Testis (tissue), 3 donors: ENCODE measurements around the gene MAPRE3. TPM values are rescaled to one million over a fixed set of nuclear protein-coding genes. Genes with fewer than 3 reads are reported as not detected.

ENCODE experiments used
- DNase-seq: peaks from one replicate; pipeline ENCODE4 v3.0.0-alpha.2; 2019
- H3K27ac ChIP-seq, 2 donors: fragments of 200-600 bp; sonication (generic); one replicate each; pipeline ENCODE4 v1.5.1; 2019
- H3K27me3 ChIP-seq: fragments of 200-600 bp; sonication (generic); one replicate; pipeline ENCODE4 v1.5.1; 2019
- H3K36me3 ChIP-seq: fragments of 200-600 bp; sonication (generic); one replicate; pipeline ENCODE4 v1.5.1; 2017; ENCODE audit warnings: low read depth; ENCODE audit errors: missing control alignments
- H3K4me1 ChIP-seq: fragments of 200-600 bp; sonication (generic); one replicate; pipeline ENCODE4 v1.5.1; 2019
- H3K4me3 ChIP-seq, 2 donors: fragments of 200-600 bp; sonication (generic); one replicate each; pipeline ENCODE4 v1.5.1; 2017 to 2019
- H3K9me3 ChIP-seq: fragments of 200-600 bp; sonication (generic); one replicate; pipeline ENCODE4 v1.5.1; 2017
- POLR2A ChIP-seq: fragments of 450-650 bp; IDR thresholded peaks from one replicate; pipeline ENCODE4 v1.6.1; 2017; ENCODE audit warnings: antibody characterized with exemption, mild to moderate bottlenecking, moderate library complexity
- WGBS, 2 donors: methylation state at CpG; one replicate each; pipeline ENCODE4 v1.1.5; 2018; 5-methylcytosine and 5-hydroxymethylcytosine counted together
- intact Hi-C: fragments of 100-400 bp; cut with DNase I; formaldehyde crosslinking; loops from one replicate; pipeline ENCODE4 v1.15.1; 2023; ENCODE audit warnings: low total_unique reads
- polyA plus RNA-seq: library from polyadenylated mRNA; stranded (reverse); fragments of 350-450 nt; fragmentation: Illumina TruSeq; extraction: RNeasy Lipid Tissue Mini Kit (QIAGEN cat#74804); gene quantifications from one replicate; pipeline ENCODE4 v1.2.3, GENCODE V29; 2014; ENCODE audit warnings: low read depth, low replicate concordance; ENCODE audit not compliant: insufficient read depth
- total RNA-seq, 2 donors: library from RNA; depleted of rRNA; stranded (reverse); fragments of >200 nt; gene quantifications; one replicate each; pipeline ENCODE4 v1.2.3, GENCODE V29; 2016
- TF ChIP-seq, protein P1 (sequence below), 3 experiments: fragments of 450-650 bp in 2 of 3; fragments of 200-600 bp in 1 of 3; sonication (generic) in 1 of 3; IDR thresholded peaks; one replicate each; pipeline ENCODE4 v1.5.1; 2016 to 2019; ENCODE audit warnings: antibody characterized with exemption in 3 of 3, mild to moderate bottlenecking in 2 of 3, moderate library complexity in 1 of 3

The MAPRE3 gene
- total and polyA plus RNA-seq, 3 donors from 2014 or later = 31.4 to 112 (median 49.8) TPM

DNA sequence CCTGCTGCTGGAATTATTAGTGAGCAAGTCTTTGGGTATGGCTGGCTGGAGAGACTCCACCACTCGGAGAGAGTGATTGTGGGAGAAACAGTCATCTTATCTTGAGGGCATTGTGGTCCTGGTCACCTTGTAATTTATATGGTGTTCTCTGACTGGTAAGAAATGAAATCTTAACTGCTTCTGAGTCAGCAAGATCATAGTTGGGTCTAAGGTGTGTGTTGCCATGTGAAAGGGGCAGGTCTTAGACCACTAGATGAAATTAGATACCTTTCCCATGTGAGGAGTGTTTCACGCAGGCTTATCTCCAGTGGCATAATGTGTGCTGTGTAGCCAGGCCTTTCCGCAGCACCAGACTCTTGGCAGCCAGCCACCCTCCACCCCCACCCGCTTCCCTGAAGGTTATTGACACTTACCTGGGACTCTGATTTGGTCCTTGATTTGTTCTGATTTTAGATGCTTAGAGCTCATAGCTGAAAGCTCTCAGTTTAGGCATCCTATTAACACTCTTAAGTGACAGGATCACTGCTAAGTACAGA, 7.7 kb downstream of the MAPRE3 start:
- Histone ChIP-seq H3K27ac (no peak overlapping the region), H3K36me3 (no peaks in the 10 kb centered on the region), H3K4me3 (no peak overlapping the region), H3K27me3 (no peaks in the 10 kb centered on the region), H3K4me1 (no peaks in the 10 kb centered on the region), H3K9me3 (no peaks in the 10 kb centered on the region)
- 61 to 77% methylated on average over 4 of the region's 4 CpGs for WGBS, 2 donors
- no peak for TF ChIP-seq POLR2A
- TF ChIP-seq, protein P1, sequence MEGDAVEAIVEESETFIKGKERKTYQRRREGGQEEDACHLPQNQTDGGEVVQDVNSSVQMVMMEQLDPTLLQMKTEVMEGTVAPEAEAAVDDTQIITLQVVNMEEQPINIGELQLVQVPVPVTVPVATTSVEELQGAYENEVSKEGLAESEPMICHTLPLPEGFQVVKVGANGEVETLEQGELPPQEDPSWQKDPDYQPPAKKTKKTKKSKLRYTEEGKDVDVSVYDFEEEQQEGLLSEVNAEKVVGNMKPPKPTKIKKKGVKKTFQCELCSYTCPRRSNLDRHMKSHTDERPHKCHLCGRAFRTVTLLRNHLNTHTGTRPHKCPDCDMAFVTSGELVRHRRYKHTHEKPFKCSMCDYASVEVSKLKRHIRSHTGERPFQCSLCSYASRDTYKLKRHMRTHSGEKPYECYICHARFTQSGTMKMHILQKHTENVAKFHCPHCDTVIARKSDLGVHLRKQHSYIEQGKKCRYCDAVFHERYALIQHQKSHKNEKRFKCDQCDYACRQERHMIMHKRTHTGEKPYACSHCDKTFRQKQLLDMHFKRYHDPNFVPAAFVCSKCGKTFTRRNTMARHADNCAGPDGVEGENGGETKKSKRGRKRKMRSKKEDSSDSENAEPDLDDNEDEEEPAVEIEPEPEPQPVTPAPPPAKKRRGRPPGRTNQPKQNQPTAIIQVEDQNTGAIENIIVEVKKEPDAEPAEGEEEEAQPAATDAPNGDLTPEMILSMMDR (IDR thresholded peaks at IDR 0.05) = no peak
- no peak for DNase-seq
- intact Hi-C loops = no loop called here

DNA sequence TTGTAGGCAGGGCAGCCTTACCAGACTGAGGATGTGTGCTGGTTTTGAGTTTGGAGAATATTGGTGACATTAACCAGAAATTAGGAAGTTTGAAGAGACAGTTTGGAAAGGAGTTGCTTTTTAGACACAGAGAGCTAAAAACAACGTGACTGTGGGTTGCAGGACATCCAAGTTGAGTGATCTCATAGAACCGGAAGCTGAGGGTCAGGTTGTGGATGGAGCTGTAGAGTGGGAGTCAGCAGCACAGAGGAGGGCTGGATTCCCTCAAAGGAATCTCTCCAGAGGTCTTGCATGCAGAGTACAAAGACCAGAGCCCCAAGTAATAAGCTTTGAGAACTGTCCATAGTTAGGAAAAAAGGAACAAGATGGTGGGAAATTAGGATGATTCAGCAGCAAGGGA, 9.3 kb downstream of the MAPRE3 start:
- Histone ChIP-seq H3K27me3 (no peaks in the 10 kb centered on the region), H3K4me1 (no peaks in the 10 kb centered on the region), H3K4me3 (no peak overlapping the region), H3K9me3 (no peaks in the 10 kb centered on the region), H3K36me3 (no peaks in the 10 kb centered on the region), H3K27ac (no peak overlapping the region)
- 51 to 65% methylated on average over 2 of the region's 2 CpGs for WGBS, 2 donors
- no peak for DNase-seq
- TF ChIP-seq POLR2A = no peak
- TF ChIP-seq, protein P1 (IDR thresholded peaks at IDR 0.05) = no peak
- intact Hi-C loops = no loop called here

DNA sequence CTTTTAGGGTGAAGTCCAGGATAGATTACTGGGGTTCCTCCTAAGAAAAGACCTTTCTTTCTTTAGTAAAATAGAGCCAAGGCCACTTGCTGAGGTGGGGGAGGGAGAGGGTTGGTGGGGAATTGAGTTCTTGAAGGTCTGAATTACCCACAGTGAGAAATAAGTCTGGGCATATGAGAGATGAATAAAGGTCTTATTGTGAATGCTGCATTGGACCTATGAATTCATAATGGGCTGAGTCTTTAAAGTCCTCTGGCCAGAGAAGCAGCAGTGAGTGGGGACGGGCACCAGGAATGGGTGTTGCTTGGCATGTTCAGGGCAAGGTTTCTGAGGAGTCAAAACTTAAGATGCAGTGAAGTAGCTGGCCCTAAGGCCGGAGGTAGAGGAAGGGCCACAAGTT, 10.5 kb downstream of the MAPRE3 start:
- Histone ChIP-seq H3K9me3 (no peaks in the 10 kb centered on the region), H3K27ac (no peak overlapping the region), H3K4me3 (no peak overlapping the region), H3K36me3 (no peaks in the 10 kb centered on the region), H3K4me1 (no peaks in the 10 kb centered on the region), H3K27me3 (no peaks in the 10 kb centered on the region)
- TF ChIP-seq, protein P1 (IDR thresholded peaks at IDR 0.05) = no peak
- TF ChIP-seq POLR2A = no peak
- WGBS, 2 donors = 87% methylated on average over 2 of the region's 2 CpGs
- no peak for DNase-seq
- intact Hi-C loops = no loop called here

DNA sequence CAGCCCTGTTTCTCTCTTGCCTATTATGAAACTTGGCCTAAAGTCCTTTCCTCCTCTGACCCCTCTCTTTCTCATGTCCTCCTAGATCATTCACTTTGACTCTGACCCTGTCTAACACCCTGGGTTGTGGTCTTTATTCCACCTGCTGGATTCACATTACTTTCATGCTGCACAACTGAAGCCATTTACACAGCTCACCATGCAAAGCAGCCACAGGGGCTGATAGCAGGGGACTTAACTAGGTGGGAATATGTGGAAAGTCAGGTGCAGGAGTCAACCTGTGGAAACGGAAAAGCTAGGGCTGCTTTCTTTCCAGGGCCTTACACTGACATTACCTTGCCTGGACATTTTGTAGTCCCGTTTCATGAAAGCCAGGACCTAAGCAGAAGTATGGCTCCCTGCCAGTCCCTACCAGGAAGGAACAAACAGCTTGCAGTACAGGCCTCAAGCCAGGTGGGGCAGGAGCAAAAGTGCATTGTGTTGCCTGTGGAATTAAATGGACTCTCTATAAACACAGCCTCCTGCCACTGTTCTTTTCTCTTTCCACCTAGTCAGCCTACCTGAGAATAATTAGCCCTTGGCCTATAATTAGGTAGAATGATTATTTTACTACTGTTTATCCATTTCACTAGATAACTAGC, 11.8 kb downstream of the MAPRE3 start:
- Histone ChIP-seq H3K27me3 (no peaks in the 10 kb centered on the region), H3K9me3 (no peaks in the 10 kb centered on the region), H3K4me1 (no peaks in the 10 kb centered on the region), H3K36me3 (no peaks in the 10 kb centered on the region), H3K27ac (no peak overlapping the region), H3K4me3 (no peak overlapping the region)
- TF ChIP-seq POLR2A = no peak
- TF ChIP-seq, protein P1 (IDR thresholded peaks at IDR 0.05) = peak in 2 of 3 experiments; percentile 15 to 27
- intact Hi-C loops = no loop called here
- peak; percentile 85 for DNase-seq
- WGBS, 2 donors = 32 to 43% methylated on average over 2 of the region's 2 CpGs

DNA sequence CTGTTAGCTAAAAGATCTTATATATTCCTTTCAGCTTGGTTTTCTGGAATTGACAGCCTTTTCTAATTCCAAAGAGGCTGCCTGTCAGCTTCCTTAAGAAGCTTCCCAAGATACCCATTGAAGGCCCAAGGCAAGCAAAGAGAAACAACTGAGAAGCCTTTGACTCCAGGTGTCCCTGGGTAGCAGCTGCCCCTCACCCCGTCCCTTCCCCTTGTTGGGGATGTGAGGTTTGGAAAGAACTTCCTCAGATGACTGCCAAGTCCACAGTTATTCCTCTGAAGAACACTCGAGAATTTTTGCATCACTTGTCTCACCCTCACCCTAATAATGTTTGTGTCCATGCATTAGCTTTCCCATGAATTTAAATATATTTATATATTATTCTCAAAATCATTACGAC, 13.3 kb downstream of the MAPRE3 start:
- WGBS, 2 donors = 82 to 93% methylated on average over 3 of the region's 3 CpGs
- DNase-seq = no peak
- no peaks in the 10 kb centered on the region for H3K36me3 ChIP-seq
- no peaks in the 10 kb centered on the region for H3K4me1 ChIP-seq
- TF ChIP-seq POLR2A = no peak
- TF ChIP-seq, protein P1 (IDR thresholded peaks at IDR 0.05) = no peak
- intact Hi-C loops = no loop called here
- H3K4me3 ChIP-seq = no peak overlapping the region
- no peaks in the 10 kb centered on the region for H3K27me3 ChIP-seq
- H3K27ac ChIP-seq = no peak overlapping the region
- H3K9me3 ChIP-seq = no peaks in the 10 kb centered on the region
